ENCODE measurements around the gene OR9Q1.
"Not testable (repeated sequence)": the region's sequence is repeated elsewhere in the genome, so short reads cannot be mapped to it uniquely, and the experiment has no call there.

Gene OR9Q1

DNA sequence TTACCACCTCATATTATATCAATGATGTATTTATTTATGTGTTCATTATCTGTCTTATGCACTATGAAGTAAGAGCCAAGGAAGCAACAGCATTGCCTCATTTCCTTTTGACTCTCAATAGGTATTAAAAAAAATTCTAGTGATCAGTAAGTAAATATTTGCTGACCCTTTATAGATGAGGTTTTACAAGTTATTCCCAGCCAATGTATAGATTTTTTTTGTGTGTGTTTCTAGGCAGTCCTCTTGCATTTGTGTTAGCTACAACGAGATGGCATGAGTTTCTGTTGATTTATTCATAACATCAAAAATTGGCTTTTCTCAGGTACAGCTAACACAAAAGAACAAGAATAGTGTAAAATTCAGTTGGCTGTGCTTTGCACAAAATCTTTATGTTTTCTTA, 175.6 kb downstream of the OR9Q1 start:
- no peak for DNase-seq (ENCODE audit: low read depth, low spot score)

DNA sequence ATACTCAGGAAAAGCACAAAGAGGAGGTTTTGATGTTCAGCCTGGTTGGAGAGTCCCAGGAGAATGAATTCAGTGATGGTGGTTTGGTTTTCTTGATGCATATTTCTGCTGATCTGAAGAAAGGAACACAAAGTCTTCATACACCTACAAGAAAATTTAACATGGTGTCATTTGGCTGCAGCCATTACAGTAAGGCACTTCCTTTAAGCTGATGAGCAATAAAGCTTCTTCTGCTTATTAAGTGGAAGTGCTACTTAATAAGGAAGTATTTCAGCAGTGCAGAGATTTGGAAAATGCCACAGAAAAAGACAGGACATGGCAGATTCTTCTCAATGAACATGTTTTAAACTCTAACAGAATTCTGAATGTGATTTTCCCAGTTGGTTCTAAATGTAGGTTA, 180.4 kb downstream of the OR9Q1 start, which contains the start of gene OR1S2:
OR1S2 (minus strand) TSS at position 101 of the 400 bp plus-strand sequence; CDS start at position 101, 0 bp downstream.
- no peak for DNase-seq (ENCODE audit: low read depth, low spot score)
- H3K4me3 ChIP-seq (ENCODE audit: low read length), result no peak within 1 kb of the TSS

More for the DNA sequence above, 175.6 kb downstream of the OR9Q1 start:
- H3K4me3 ChIP-seq (ENCODE audit: low read length), result no peak overlapping the region

DNA sequence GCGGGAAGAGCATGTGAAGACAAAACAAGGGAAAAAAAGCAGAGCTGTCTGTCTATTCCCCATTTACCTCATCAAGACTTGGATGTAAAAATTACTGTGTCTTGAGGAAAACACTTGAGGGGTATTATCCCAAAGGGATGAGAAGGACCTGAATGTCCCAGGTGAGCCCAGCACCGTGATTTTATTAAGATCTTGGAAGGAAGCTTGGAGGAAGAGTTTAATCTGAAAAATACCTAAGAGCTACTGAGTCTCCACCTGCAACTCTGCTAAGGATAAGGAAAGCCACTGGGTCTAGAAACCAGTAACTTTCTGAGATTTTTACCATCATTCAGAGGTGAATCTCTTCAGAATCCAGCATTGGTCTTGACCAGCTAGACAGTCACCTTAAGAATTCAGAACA, 188.7 kb downstream of the OR9Q1 start, which contains the start of gene OR1S1:
OR1S1 (plus strand) TSS at position 301 of the 400 bp plus-strand sequence.
- DNase-seq (ENCODE audit: low read depth, low spot score); H3K4me3 ChIP-seq (ENCODE audit: low read length): not testable (repeated sequence)

- DNase-seq (ENCODE audit: low read depth, low spot score), result no peak
- no peak overlapping the region for H3K4me3 ChIP-seq (ENCODE audit: low read length)
Observed at GRCh38 chr11:58216476-58216875, 192.8 kb downstream of the OR9Q1 start.

GRCh38 chr11:58222721-58223120, 199.0 kb downstream of the OR9Q1 start:
- DNase-seq (ENCODE audit: low read depth, low spot score), result no peak
- H3K4me3 ChIP-seq (ENCODE audit: low read length), result no peak overlapping the region

GRCh38 chr11:58227956-58228615, 204.4 kb downstream of the OR9Q1 start:
- H3K4me3 ChIP-seq (ENCODE audit: low read length), result no peak overlapping the region
- no peak for DNase-seq (ENCODE audit: low read depth, low spot score)

All from Jurkat, Clone E6-1 (cell line).